Measurements from ENCODE around the gene HLX. TPM values are rescaled to one million over a fixed set of nuclear protein-coding genes. Genes with fewer than 3 reads are reported as not detected.

Gene HLX
- total RNA-seq, 1 donor from 2014 or later: 0.48 TPM

- DNase-seq (ENCODE audit: low spot score, unreplicated experiment): no peak
- H3K4me1 Mint-ChIP-seq (ENCODE audit: low read depth): peaks cover 15% of the 10 kb centered on the region
Observed at GRCh38 chr1:220878191-220879075, 810 bp upstream of the HLX start.

DNA sequence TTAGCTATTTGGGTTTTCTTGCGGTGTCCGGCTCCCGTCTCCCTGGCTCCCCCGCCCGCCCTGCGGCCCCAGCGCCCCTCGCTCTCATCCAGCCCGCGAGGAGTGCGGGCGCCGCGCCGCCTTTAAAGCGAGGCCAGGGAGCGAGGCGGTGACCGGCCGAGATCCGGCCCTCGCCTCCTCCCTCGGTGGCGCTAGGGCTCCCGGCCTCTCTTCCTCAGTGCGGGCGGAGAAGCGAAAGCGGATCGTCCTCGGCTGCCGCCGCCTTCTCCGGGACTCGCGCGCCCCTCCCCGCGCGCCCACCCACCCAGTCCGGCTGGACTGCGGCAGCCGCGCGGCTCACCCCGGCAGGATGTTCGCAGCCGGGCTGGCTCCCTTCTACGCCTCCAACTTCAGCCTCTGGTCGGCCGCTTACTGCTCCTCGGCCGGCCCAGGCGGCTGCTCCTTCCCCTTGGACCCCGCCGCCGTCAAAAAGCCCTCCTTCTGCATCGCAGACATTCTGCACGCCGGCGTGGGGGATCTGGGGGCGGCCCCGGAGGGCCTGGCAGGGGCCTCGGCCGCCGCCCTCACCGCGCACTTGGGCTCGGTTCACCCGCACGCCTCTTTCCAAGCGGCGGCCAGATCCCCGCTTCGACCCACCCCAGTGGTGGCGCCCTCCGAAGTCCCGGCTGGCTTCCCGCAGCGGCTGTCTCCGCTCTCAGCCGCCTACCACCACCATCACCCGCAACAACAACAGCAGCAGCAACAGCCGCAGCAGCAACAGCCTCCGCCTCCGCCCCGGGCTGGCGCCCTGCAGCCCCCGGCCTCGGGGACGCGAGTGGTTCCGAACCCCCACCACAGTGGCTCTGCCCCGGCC, 492 bp downstream of the HLX start:
- TF ChIP-seq, protein P1, sequence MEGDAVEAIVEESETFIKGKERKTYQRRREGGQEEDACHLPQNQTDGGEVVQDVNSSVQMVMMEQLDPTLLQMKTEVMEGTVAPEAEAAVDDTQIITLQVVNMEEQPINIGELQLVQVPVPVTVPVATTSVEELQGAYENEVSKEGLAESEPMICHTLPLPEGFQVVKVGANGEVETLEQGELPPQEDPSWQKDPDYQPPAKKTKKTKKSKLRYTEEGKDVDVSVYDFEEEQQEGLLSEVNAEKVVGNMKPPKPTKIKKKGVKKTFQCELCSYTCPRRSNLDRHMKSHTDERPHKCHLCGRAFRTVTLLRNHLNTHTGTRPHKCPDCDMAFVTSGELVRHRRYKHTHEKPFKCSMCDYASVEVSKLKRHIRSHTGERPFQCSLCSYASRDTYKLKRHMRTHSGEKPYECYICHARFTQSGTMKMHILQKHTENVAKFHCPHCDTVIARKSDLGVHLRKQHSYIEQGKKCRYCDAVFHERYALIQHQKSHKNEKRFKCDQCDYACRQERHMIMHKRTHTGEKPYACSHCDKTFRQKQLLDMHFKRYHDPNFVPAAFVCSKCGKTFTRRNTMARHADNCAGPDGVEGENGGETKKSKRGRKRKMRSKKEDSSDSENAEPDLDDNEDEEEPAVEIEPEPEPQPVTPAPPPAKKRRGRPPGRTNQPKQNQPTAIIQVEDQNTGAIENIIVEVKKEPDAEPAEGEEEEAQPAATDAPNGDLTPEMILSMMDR (IDR thresholded peaks at IDR 0.05; ENCODE audit: unreplicated experiment): no peak
- peaks cover 21% of the 10 kb centered on the region for H3K4me1 Mint-ChIP-seq (ENCODE audit: low read depth)
- peaks cover 95% of the 10 kb centered on the region for H3K27me3 Mint-ChIP-seq
- H3K4me3 Mint-ChIP-seq (ENCODE audit: low read depth): peak overlapping the region; percentile 8
- H3K9me3 Mint-ChIP-seq (ENCODE audit: low read depth): no peaks in the 10 kb centered on the region
- no peak overlapping the region for H3K27ac Mint-ChIP-seq
- no peak for DNase-seq (ENCODE audit: low spot score, unreplicated experiment)
- H3K36me3 Mint-ChIP-seq (ENCODE audit: insufficient read depth): no peaks in the 10 kb centered on the region

More at GRCh38 chr1:220878191-220879075, 810 bp upstream of the HLX start:
- Mint-ChIP-seq H3K27me3 (peaks cover 92% of the 10 kb centered on the region), H3K9me3 (ENCODE audit: low read depth) (no peaks in the 10 kb centered on the region), H3K36me3 (ENCODE audit: insufficient read depth) (no peaks in the 10 kb centered on the region), H3K4me3 (ENCODE audit: low read depth) (peak overlapping the region; percentile 58), H3K27ac (peak overlapping the region; percentile 45)
- TF ChIP-seq, protein P1 (IDR thresholded peaks at IDR 0.05; ENCODE audit: unreplicated experiment): no peak

DNA sequence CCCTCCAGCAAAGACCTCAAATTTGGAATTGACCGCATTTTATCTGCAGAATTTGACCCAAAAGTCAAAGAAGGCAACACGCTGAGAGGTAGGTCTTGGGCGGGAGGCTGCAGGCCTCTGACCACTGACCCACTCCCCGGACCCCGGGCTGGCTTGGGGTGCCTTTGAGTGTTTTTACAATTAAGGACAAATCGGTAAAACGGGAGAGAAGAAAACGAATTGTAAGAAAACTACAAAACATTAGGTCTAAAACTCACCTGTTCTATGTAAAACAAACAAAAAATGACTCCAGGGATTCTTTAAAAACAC, 1.1 kb downstream of the HLX start:
- TF ChIP-seq, protein P1 (IDR thresholded peaks at IDR 0.05; ENCODE audit: unreplicated experiment): no peak
- H3K4me3 Mint-ChIP-seq (ENCODE audit: low read depth): peak overlapping the region; percentile 8
- H3K4me1 Mint-ChIP-seq (ENCODE audit: low read depth): peaks cover 22% of the 10 kb centered on the region
- H3K36me3 Mint-ChIP-seq (ENCODE audit: insufficient read depth): no peaks in the 10 kb centered on the region
- no peak overlapping the region for H3K27ac Mint-ChIP-seq
- no peaks in the 10 kb centered on the region for H3K9me3 Mint-ChIP-seq (ENCODE audit: low read depth)
- H3K27me3 Mint-ChIP-seq: peaks cover 95% of the 10 kb centered on the region
- no peak for DNase-seq (ENCODE audit: low spot score, unreplicated experiment)

DNA sequence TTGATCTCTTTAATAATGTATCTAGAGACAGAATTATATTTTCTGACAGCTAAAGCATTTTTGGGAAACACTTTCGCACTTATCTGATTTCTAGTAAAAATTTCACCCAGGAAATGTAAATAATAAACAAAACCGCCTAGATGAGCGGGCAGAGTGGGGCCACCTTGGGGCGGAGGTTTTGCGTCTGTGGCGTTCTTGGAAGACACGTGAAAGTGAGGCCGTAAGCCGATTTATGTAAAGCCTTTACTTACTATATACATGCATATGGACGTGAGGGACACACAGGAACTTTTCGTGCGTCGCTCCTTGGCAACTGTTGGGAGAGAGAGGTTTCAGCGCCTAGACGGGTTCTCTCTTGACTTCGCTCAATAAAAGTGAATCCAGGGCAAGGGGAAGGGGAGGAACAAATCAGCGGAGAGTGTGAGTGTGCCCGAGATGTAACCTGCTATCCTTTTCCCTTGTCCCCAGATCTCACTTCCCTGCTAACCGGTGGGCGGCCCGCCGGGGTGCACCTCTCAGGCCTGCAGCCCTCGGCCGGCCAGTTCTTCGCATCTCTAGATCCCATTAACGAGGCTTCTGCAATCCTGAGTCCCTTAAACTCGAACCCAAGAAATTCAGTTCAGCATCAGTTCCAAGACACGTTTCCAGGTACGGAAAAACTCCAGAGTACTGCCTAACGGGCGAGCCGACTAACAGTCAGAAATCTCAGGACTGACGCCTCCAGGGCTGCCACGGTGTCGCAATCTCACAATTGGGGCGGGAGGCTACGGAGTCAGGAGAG, 1.7 kb downstream of the HLX start:
- H3K27ac Mint-ChIP-seq: no peak overlapping the region
- H3K9me3 Mint-ChIP-seq (ENCODE audit: low read depth): no peaks in the 10 kb centered on the region
- no peaks in the 10 kb centered on the region for H3K36me3 Mint-ChIP-seq (ENCODE audit: insufficient read depth)
- no peak for DNase-seq (ENCODE audit: low spot score, unreplicated experiment)
- H3K27me3 Mint-ChIP-seq: peaks cover 95% of the 10 kb centered on the region
- H3K4me1 Mint-ChIP-seq (ENCODE audit: low read depth): peaks cover 22% of the 10 kb centered on the region
- no peak overlapping the region for H3K4me3 Mint-ChIP-seq (ENCODE audit: low read depth)
- TF ChIP-seq, protein P1 (IDR thresholded peaks at IDR 0.05; ENCODE audit: unreplicated experiment): no peak

Data from progenitor cell of endocrine pancreas (in vitro differentiated cells).